HepG2 (cell line): ENCODE measurements around the gene DOK5. TPM values are rescaled to one million over a fixed set of nuclear protein-coding genes. Genes with fewer than 3 reads are reported as not detected.

Source experiments
- ATAC-seq: fragments of 200-7000 bp; cut with Tn5 transposase; 3 replicates; pipeline ENCODE4 v1.9.1; 2020; ENCODE audit warnings: mild to moderate bottlenecking, moderate library complexity
- BruUV-seq: library from RNA; stranded (reverse); fragments of 400-500 nt; replicated peaks from 2 replicates; lab custom pipeline; 2021; lab: Mats Ljungman, UMichigan
- CTCF ChIA-PET: fragments of 300-600 bp; formaldehyde crosslinking; extraction: SDS; loops from one replicate; lab custom pipeline; 2021; ENCODE audit warnings: low total read pairs, inconsistent platforms, low intra/inter-chr PET ratio; lab: Yijun Ruan, JAX
- POLR2A ChIA-PET: fragments of 350-600 bp; sonication (Branson Sonifier 250); formaldehyde crosslinking; loops from one replicate; lab custom pipeline; 2020; ENCODE audit warnings: antibody characterized with exemption, inconsistent platforms; lab: Yijun Ruan, JAX
- DNase-seq: peaks from one replicate; pipeline ENCODE4 v3.0.0-alpha.2; 2015; ENCODE audit warnings: low spot score
- FAIRE-seq: peaks from 3 replicates; lab custom pipeline; 2011; peaks lifted over from hg19 to GRCh38; lab: Jason Lieb, UNC
- H2AFZ ChIP-seq: one replicate; pipeline ENCODE4 v1.6.1; 2011; ENCODE audit warnings: low read length, inconsistent platforms
- H3K27ac ChIP-seq: fragments of 300-600 bp; 3 replicates; pipeline ENCODE4 v1.8.0; 2011; ENCODE audit warnings: mixed run types, mild to moderate bottlenecking, mixed read lengths, low read length, inconsistent platforms; ENCODE audit not compliant: insufficient read depth; ENCODE audit errors: extremely low read length
- H3K27me3 ChIP-seq, 2 experiments: fragments of 200-600 bp in 1 of 2; 2 replicates in 1 of 2; 3 replicates in 1 of 2; pipeline versions ENCODE4 v1.6.0 to v1.8.0; 2011; ENCODE audit warnings: low read length in 2 of 2, mild to moderate bottlenecking in 2 of 2, moderate library complexity in 2 of 2, inconsistent platforms in 1 of 2; ENCODE audit not compliant: insufficient read depth in 2 of 2, control insufficient read depth in 1 of 2
- H3K36me3 ChIP-seq, 2 experiments: fragments of 200-600 bp in 1 of 2; replicated peaks in 1 of 2; 2 replicates in 1 of 2; 3 replicates in 1 of 2; pipeline versions ENCODE4 v1.5.1 to v1.8.0; 2011; ENCODE audit warnings: low read length in 2 of 2, inconsistent platforms in 1 of 2; ENCODE audit not compliant: insufficient read depth in 2 of 2, control insufficient read depth in 1 of 2
- H3K4me1 ChIP-seq: 2 replicates; pipeline ENCODE4 v1.5.1; 2012; ENCODE audit warnings: low read length, inconsistent platforms; ENCODE audit not compliant: insufficient read depth
- H3K4me2 ChIP-seq: 2 replicates; pipeline ENCODE4 v1.6.0; 2011; ENCODE audit warnings: low read depth, low read length, inconsistent platforms
- H3K4me3 ChIP-seq, 3 experiments: fragments of 200-600 bp in 1 of 3; sonication (generic), shearing (Covaris generic) in 1 of 3; replicated peaks in 1 of 3; 2 replicates each; pipeline ENCODE4 v1.5.1; 2011 to 2016; ENCODE audit warnings: low read length in 3 of 3, inconsistent platforms in 2 of 3, low read depth in 2 of 3, mild to moderate bottlenecking in 2 of 3, control low read depth in 1 of 3, mixed read lengths in 1 of 3; ENCODE audit not compliant: insufficient read depth in 1 of 3
- H3K79me2 ChIP-seq: one replicate; pipeline ENCODE4 v1.6.1; 2011; ENCODE audit warnings: low read length, inconsistent platforms; ENCODE audit not compliant: insufficient read depth
- H3K9ac ChIP-seq: 2 replicates; pipeline ENCODE4 v1.6.0; 2011; ENCODE audit warnings: mild to moderate bottlenecking, low read depth, low read length, inconsistent platforms; ENCODE audit not compliant: insufficient read depth
- H3K9me3 ChIP-seq: 2 replicates; pipeline ENCODE4 v1.5.1; 2012; ENCODE audit warnings: mild to moderate bottlenecking, low read length
- H4K20me1 ChIP-seq: 2 replicates; pipeline ENCODE4 v1.6.0; 2011; ENCODE audit warnings: inconsistent platforms, mild to moderate bottlenecking, low read length, moderate library complexity; ENCODE audit not compliant: insufficient read depth
- CEBPG ChIP-seq: IDR thresholded peaks from 2 replicates; pipeline ENCODE4 v1.6.1; 2016
- DNMT3B ChIP-seq: conservative IDR thresholded peaks from 2 replicates; pipeline ENCODE4 v1.6.1; 2016; ENCODE audit warnings: missing biosample characterization, control low read depth
- HNRNPUL1 ChIP-seq: fragments of 200-400 bp; formaldehyde crosslinking; IDR thresholded peaks from 2 replicates; pipeline ENCODE4 v1.6.1; 2017; ENCODE audit warnings: low read depth, mild to moderate bottlenecking, low read length, moderate library complexity
- KDM3A ChIP-seq: IDR thresholded peaks from 2 replicates; pipeline ENCODE4 v1.6.1; 2018; ENCODE audit warnings: low read depth, missing compliant biosample characterization
- MATR3 ChIP-seq: sonication (generic); formaldehyde crosslinking; IDR thresholded peaks from 2 replicates; pipeline ENCODE4 v1.4.0; 2020; ENCODE audit warnings: missing genetic modification reagents
- MYNN ChIP-seq: sonication (generic); formaldehyde crosslinking; IDR thresholded peaks from 2 replicates; pipeline ENCODE4 v1.4.0; 2020; ENCODE audit warnings: mild to moderate bottlenecking, low read depth, missing genetic modification reagents
- NFYB ChIP-seq: sonication (generic); formaldehyde crosslinking; IDR thresholded peaks from 2 replicates; pipeline ENCODE4 v1.4.0; 2020; ENCODE audit warnings: missing genetic modification reagents
- NR0B2 ChIP-seq: sonication (generic); formaldehyde crosslinking; IDR thresholded peaks from 2 replicates; pipeline ENCODE4 v1.4.0; 2020; ENCODE audit warnings: mild to moderate bottlenecking, missing genetic modification reagents
- RELA ChIP-seq: sonication (generic); formaldehyde crosslinking; IDR thresholded peaks from 2 replicates; pipeline ENCODE4 v1.4.0; 2020; ENCODE audit warnings: missing genetic modification reagents
- RFX3 ChIP-seq: IDR thresholded peaks from 2 replicates; pipeline ENCODE4 v1.6.1; 2016; ENCODE audit warnings: missing biosample characterization, missing genetic modification reagents
- SCMH1 ChIP-seq: sonication (generic); formaldehyde crosslinking; IDR thresholded peaks from 2 replicates; pipeline ENCODE4 v1.9.0; 2021; ENCODE audit warnings: missing genetic modification reagents, mild to moderate bottlenecking, borderline replicate concordance
- SMARCE1 ChIP-seq: fragments of 450-650 bp; IDR thresholded peaks from 2 replicates; pipeline ENCODE4 v1.6.1; 2017; ENCODE audit warnings: borderline replicate concordance
- SNAPC5 ChIP-seq: sonication (generic); formaldehyde crosslinking; IDR thresholded peaks from 2 replicates; pipeline ENCODE4 v1.8.1; 2023; ENCODE audit warnings: mild to moderate bottlenecking, missing genetic modification reagents, borderline replicate concordance
- ZBTB49 ChIP-seq: sonication (generic); formaldehyde crosslinking; IDR thresholded peaks from 2 replicates; pipeline ENCODE4 v1.4.0; 2020; ENCODE audit warnings: missing genetic modification reagents, borderline replicate concordance
- ZNF10 ChIP-seq: sonication (generic); formaldehyde crosslinking; IDR thresholded peaks from 2 replicates; pipeline ENCODE4 v1.4.0; 2020; ENCODE audit warnings: mild to moderate bottlenecking, low read depth, missing genetic modification reagents, borderline replicate concordance
- ZNF124 ChIP-seq: sonication (generic); formaldehyde crosslinking; IDR thresholded peaks from 2 replicates; pipeline ENCODE4 v1.4.0; 2020; ENCODE audit warnings: missing genetic modification reagents
- ZNF234 ChIP-seq: sonication (generic); formaldehyde crosslinking; conservative IDR thresholded peaks from 2 replicates; pipeline ENCODE4 v1.5.1; 2020; ENCODE audit warnings: mild to moderate bottlenecking, missing genetic modification reagents
- ZNF280B ChIP-seq: sonication (generic); formaldehyde crosslinking; IDR thresholded peaks from 2 replicates; pipeline ENCODE4 v1.5.0; 2020; ENCODE audit warnings: missing genetic modification reagents, mild to moderate bottlenecking, borderline replicate concordance
- ZNF550 ChIP-seq: sonication (generic); formaldehyde crosslinking; IDR thresholded peaks from 2 replicates; pipeline ENCODE4 v1.4.0; 2020; ENCODE audit warnings: mild to moderate bottlenecking, missing genetic modification reagents, borderline replicate concordance
- ZNF674 ChIP-seq: sonication (generic); formaldehyde crosslinking; IDR thresholded peaks from 2 replicates; pipeline ENCODE4 v1.5.0; 2020; ENCODE audit warnings: low read depth, mild to moderate bottlenecking, missing genetic modification reagents
- ZSCAN5A ChIP-seq: sonication (generic); formaldehyde crosslinking; IDR thresholded peaks from 2 replicates; pipeline ENCODE4 v1.8.0; 2022; ENCODE audit warnings: mild to moderate bottlenecking, missing genetic modification reagents, borderline replicate concordance
- WGBS: methylation state at CpG from one replicate; pipeline ENCODE4 v1.1.6; 2017; ENCODE audit warnings: low lambda C conversion rate; 5-methylcytosine and 5-hydroxymethylcytosine counted together
- in situ Hi-C: cut with HindIII; loops from 2 replicates; pipeline ENCODE4 v1.10.0; 2017; ENCODE audit warnings: low pct_unique_long_range_greater_than_20kb; ENCODE audit not compliant: extremely low pct_ligation_motif_present
- intact Hi-C: fragments of 100-400 bp; cut with micrococcal nuclease; formaldehyde crosslinking; loops from one replicate; pipeline ENCODE4 v1.10.0; 2022; ENCODE audit not compliant: unreplicated experiment
- polyA plus RNA-seq, 8 experiments: library from polyadenylated mRNA; depleted of rRNA in 3 of 8; stranded (reverse) in 7 of 8; unstranded in 1 of 8; fragments of >200 nt; fragmentation: Illumina TruSeq in 4 of 8; extraction: Trizol in 4 of 8; gene quantifications; 2 replicates each; pipeline versions ENCODE4 v1.2.1 to v1.2.3, GENCODE V29; 2011 to 2016; ENCODE audit warnings: low read depth in 4 of 8, missing spikeins in 1 of 8, mixed read lengths in 1 of 8; ENCODE audit not compliant: insufficient read depth in 1 of 8
- total RNA-seq, 5 experiments: library from RNA; depleted of rRNA; stranded (reverse); fragments of >200 nt; fragmentation: Illumina TruSeq; extraction: Trizol; gene quantifications; 2 replicates each; pipeline ENCODE4 v1.2.3, GENCODE V29; 2016; ENCODE audit warnings: low read depth in 1 of 5

The DOK5 gene
- total and polyA plus RNA-seq, 2 of the 13 experiments (the other 11 are each of a cell fraction or from before 2014, with no cell fraction given): not detected

GRCh38 chr20:54485631-54486030, 10.2 kb downstream of the DOK5 start (continued):
- TF ChIP-seq ZNF674 (no peak), KDM3A (no peak), ZSCAN5A (CRISPR knock-in tag) (no peak), MYNN (no peak), ZBTB49 (CRISPR knock-in tag) (no peak), NFYB (CRISPR knock-in tag) (no peak), SCMH1 (no peak)

GRCh38 chr20:54486585-54486984, 11.2 kb downstream of the DOK5 start:
- 9% methylated on average over 4 of the region's 4 CpGs for WGBS
- Histone ChIP-seq H3K36me3 (no peaks in the 10 kb centered on the region), H3K4me2 (no peak overlapping the region), H3K79me2 (no peaks in the 10 kb centered on the region), H3K4me1 (no peaks in the 10 kb centered on the region), H2AFZ (no peak overlapping the region), H3K9me3 (no peaks in the 10 kb centered on the region), H3K27me3 (peaks cover 0 to 5% of the 10 kb centered on the region in 2 experiments; a peak in 1 of 5 replicates), H3K27ac (no peak overlapping the region), H3K9ac (no peak overlapping the region), H4K20me1 (no peaks in the 10 kb centered on the region), H3K4me3 (no peak overlapping the region)
- POLR2A ChIA-PET: no interaction called here
- BruUV-seq: no TSS peak
- intact Hi-C loops (no loop called here), in situ Hi-C loops (no loop called here)
- CTCF ChIA-PET: no interaction called here
- DNase-seq: no peak
- FAIRE-seq: no peak
- ATAC-seq: no peak
- TF ChIP-seq MATR3 (CRISPR knock-in tag): no peak
- TF ChIP-seq SNAPC5 (CRISPR knock-in tag): no peak
- no peak for TF ChIP-seq ZNF10
- TF ChIP-seq SMARCE1: no peak
- no peak for TF ChIP-seq ZNF124 (CRISPR knock-in tag)
- TF ChIP-seq NR0B2 (CRISPR knock-in tag): no peak
- no peak for TF ChIP-seq RFX3 (CRISPR knock-in tag)
- TF ChIP-seq HNRNPUL1: no peak
- TF ChIP-seq ZNF550 (CRISPR knock-in tag): no peak
- TF ChIP-seq ZNF234 (CRISPR knock-in tag): no peak
- TF ChIP-seq CEBPG (CRISPR knock-in tag): no peak
- no peak for TF ChIP-seq ZNF280B (CRISPR knock-in tag)
- no peak for TF ChIP-seq DNMT3B
- TF ChIP-seq RELA (CRISPR knock-in tag): no peak
